ELR (cell line): ENCODE data around the gene TNIK.
A peak's percentile ranks its signal among the peaks of the same experiment; 100 is the strongest.

Source experiments
- DNase-seq: peaks from one replicate; pipeline ENCODE4 v3.0.0-alpha.2; 2015; ENCODE audit warnings: low read depth

The TNIK gene

DNA sequence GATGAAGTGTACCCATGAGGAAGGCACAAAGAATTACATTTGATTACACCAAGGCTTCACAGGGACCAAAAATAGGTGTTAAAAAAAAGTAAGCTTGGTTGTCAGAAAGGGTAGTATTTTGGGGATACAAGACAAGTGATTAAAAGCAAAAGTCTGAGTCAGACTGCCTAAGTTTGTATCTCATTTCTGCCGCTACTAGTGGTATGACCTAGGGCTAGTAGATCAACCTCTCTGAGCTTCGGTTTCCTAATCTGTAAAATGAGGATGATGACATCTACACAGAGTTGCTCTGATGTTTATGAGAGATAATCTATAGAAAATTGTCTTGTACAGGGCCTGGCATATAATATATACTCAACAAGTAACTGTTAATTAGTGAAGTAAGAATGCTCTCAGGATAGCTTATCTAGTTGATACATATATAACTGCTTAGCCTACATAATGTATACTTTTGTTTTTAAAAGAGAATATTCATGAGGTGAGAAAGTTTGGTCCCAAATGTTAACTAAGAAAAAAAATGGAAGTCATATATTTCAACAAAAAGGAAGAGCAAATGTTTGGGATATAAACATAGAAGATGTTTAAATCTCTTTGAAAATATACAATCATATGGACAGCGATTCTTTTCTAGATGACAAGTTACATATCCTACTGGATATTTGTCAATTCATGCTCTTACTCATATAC, 270.7 kb downstream of the TNIK start:
- no peak for DNase-seq

DNA sequence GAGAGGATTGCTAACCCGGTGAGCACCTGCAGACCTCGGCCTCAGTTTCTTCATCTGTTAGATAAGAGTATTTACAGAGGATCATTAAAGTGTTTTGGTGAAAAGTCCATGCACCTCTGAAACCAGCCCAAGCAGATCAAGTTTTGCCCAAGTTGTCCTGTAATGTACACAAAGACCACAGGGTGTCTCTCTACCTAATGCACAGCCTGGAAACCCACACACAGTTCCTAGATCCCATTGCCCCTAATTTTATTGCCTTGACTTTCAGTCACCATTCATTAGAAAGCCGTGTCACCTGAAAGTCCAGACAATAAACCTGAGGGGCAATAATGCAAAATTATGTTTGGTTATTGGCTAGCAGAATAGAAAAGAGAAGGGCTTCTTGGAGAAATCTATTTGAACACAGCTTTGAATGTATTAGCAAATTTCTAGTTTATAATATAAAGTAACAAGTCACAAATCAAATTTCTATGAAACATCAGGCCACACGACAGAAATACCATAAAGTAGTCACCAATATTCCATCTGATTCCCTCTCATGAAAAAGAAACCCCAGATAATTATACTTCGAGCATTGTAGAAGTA, 272.4 kb downstream of the TNIK start:
- peak; percentile 66 for DNase-seq

- DNase-seq = no peak
Observed at GRCh38 chr3:171186817-171187500, 273.2 kb downstream of the TNIK start.

DNA sequence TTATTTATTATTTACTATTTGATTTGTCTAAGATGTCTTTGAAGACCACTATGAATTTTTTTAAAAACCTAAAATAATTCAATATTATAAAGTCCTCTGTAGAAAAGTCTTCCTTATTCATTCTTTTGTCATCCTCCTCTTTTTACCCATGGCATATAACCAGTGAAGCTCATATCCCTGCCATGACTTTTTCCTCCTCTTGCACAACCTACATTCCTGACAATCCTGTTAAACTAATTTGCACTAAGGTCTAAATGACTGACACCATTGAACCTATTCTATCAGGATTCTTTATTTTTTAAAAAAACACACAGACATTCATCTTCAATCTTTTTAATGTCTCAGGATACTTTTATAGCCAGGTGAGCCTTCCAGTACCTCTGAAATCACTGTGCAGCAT, 273.8 kb downstream of the TNIK start:
- DNase-seq = no peak

GRCh38 chr3:171185959-171186358, 274.2 kb downstream of the TNIK start:
- no peak for DNase-seq

DNA sequence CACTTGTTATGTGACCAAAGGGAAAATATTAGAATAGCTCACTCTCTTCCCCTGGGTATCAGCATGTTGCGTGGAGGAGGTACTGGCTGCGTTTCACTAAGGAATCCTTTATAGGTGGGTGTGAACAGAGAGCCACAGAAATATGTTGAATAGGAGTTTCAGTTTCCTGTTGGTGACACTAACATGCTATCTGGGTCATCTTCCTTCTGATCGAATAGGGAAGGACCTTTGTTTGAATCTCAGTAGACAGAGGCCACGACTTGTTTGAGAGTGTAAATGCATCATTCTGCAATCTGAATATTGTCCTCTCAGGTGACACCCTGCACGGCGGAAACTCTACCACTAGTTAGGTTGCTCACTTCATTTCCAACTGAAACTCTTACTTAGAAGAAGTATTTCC, 275.8 kb downstream of the TNIK start:
- no peak for DNase-seq

DNA sequence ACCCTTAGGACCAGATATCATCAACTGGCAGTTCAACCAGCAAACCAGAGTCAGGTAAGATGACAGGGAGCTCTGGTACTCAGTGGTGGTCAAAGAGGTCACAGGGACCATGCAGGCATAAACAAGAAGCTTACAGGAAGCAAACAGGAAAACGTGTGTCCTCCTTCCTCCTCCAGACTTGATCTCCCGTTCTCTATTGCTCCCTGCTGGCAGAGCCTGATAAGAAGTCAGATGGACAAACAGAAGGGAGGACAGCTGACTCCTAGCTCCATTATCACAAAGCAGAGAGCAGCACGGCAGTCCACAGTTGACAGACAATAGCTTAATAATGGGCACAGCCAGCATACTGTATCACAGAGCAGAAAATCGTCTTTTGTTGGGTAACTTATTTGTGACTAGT, 277.2 kb downstream of the TNIK start:
- DNase-seq = peak; percentile 56

GRCh38 chr3:171181907-171182690, 278.1 kb downstream of the TNIK start:
- peak; percentile 26 for DNase-seq

GRCh38 chr3:171178714-171179113, 281.5 kb downstream of the TNIK start:
- no peak for DNase-seq

DNA sequence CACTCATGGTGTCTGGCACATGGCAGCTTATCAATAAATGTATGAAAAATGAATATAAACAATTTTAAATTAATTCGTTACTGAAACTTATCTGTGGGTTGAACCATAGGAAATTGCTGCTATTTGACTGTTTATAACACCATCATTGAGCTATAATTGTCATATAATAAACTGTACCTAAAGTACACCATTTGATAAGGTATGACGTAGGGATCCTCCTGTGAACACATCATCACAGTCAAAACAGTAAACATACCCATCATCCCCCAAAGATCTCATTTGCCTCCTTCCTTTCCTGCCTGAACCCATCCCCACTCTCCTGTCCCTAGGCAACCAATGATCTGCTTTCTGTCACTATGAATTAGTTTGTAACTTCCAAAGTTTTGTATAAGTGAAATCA, 282.7 kb downstream of the TNIK start:
- DNase-seq = no peak

DNA sequence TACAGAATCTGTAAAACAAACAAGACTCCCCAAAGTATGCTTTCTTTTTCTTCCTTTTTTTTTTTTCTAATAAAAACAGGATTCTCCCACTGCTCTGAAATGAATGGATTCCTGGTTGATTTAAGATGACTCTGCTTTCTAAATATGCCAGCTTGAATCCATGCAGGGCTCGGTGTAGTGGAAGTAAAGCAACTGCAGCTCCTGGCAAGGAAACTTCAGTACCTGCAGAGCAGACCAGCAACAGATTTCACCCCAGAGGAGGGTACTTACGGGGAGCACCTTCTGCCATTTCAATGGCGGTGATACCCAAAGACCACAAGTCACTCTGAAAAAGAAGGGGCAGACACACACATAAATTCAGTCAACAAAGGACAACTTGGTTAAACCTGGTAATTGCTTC, 283.1 kb downstream of the TNIK start:
- DNase-seq = no peak

- DNase-seq = no peak
Observed at GRCh38 chr3:171176244-171176933, 283.8 kb downstream of the TNIK start.

DNA sequence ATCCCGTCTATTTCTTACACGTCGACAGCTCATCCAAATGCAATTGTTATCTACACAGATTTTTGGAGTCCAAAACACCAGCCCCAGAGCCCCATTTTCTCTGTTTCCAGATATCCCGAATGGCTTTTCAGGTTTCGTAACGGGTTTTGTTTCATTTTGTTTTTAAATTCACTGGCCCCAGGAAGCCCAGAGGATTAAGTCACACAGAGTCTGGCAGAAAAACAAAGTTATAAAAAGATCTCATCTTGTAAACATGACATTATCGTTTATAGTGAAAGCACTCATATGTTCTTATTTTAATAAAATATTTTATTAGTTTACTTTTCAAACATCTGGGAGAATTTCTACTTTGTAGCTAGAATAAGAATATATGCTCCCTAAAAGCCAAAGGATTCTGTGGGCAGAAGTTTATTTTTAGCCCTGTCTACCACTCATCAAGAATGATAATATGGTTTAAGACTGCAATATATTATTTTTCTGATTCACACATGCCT, 284.4 kb downstream of the TNIK start:
- DNase-seq = no peak

DNA sequence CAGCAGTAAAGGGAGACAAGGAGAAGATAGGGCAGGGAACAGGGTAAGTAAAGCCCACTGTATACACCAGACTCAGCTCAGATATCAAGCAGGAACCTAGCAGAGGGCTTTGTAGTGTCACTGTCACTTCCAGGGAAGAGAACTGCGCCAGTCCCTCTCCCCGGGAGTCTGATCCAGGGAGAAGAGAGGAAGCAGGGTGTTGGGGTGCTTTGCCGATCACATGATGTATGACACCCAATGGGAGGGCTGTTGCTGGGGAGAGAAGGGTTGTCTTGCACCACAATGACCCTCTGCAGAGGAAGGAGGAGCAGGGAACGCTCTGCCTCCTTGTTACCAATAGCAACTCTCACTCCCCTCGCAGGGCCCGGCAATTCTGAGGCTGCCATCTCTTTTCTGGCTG, 286.5 kb downstream of the TNIK start:
- no peak for DNase-seq

- peak; percentile 21 for DNase-seq
Observed at GRCh38 chr3:171172070-171172469, 288.1 kb downstream of the TNIK start.

GRCh38 chr3:171169866-171170265, 290.3 kb downstream of the TNIK start:
- DNase-seq = no peak

GRCh38 chr3:171169443-171169842, 290.8 kb downstream of the TNIK start:
- no peak for DNase-seq

DNA sequence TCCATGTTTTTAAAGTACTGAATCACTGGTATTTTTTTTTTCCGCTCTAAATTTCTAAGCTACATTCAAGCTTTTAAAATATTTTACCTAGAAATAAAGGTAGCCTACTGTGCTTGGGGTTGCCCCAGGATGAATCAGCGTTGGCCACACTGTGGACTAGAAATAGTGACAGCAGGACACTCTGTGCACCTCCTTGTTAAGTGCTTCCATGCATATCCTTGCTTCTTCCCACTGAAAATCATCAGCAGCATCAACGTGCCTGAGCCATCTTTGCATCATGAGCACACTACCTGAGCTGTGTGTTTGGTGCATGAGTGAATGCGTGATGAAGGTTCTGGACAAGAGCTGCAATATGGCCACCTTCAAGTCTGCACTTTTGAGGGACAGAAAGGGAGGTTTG, 291.7 kb downstream of the TNIK start:
- DNase-seq = no peak

- DNase-seq = peak; percentile 67
Observed at GRCh38 chr3:171168086-171168485, 292.1 kb downstream of the TNIK start.

DNA sequence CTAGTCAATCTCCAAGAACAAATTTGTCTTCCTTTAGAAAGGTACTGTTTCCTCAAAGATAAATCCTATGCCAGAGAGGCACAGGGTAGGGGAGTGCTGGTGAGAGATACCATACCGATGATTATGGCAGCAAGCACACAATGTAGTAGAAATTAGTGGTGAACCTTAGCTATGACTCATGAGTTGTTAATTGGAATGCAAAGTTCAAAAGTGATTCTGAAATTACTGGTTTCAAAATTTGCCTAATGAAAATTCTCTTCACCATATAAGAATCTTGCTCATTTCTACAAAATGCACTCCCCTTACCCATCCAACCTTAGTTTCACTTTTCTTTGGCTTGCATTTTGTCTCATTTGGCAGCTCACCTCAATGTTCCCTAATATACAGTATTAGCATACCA, 294.2 kb downstream of the TNIK start:
- peak; percentile 19 for DNase-seq

DNA sequence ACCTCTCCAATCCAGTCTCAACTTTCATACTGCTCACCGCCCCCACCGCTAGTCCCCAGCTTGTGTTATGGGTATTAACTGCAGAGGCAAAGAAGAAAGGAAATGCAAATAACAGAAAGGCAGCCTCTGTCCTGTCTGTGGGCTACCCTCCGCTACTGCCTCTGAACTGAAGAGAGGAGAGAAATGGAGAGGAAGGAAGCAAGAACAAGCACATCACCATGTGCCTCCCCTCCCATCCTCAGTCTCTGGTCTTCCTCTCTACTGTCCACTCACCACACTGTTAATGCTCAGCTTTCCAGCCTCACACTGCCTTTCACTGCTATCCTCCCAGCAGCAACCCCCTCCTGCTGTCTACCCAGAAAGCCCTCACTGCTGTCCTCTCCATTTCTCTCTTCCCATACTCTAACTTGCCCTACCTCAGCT, 294.7 kb downstream of the TNIK start:
- no peak for DNase-seq

DNA sequence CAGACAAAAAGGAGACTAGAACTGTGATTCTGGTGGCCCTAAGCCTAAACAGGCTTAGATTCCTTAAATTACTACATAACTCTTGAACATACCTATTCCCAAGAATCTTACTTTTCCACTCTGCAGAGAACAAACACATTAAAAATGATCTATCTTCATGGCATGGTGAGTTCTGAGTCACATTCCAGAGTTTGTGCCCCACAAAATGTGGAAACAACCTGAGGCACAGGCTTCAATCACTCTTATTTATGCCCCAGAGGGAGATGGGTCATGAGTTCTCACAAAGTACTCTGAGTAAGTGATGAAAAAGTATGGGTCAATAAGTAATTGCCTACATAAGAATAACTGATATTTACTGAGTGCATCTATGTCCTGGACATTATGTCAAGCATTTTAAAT, 296.1 kb downstream of the TNIK start:
- DNase-seq = peak; percentile 23
